Activated CD4-positive, alpha-beta T cell treated with anti-CD3 and anti-CD28 coated beads, Interleukin-2, amount 10 ng/mL, durations not matched to agents 7 days and 5 days (primary cell): Measurements from ENCODE around the gene NHSL1. TPM values are rescaled to one million over a fixed set of nuclear protein-coding genes. Genes with fewer than 3 reads are reported as not detected.
A peak's percentile ranks its signal among the peaks of the same experiment; 100 is the strongest.

ENCODE experiments used
- CTCF ChIA-PET: fragments of 350-600 bp; sonication (Branson Sonifier 250); formaldehyde crosslinking; loops from one replicate; lab custom pipeline; 2021; ENCODE audit warnings: antibody characterized with exemption; lab: Charles Lee
- POLR2A ChIA-PET: fragments of 350-600 bp; sonication (Branson Sonifier 250); formaldehyde crosslinking; loops from one replicate; lab custom pipeline; 2021; ENCODE audit warnings: antibody characterized with exemption; lab: Charles Lee
- DNase-seq: peaks from one replicate; pipeline ENCODE4 v3.0.0-alpha.2; 2020
- H3K27ac Mint-ChIP-seq: one replicate; pipeline ENCODE4 v1.8.0; 2021; ENCODE audit warnings: mild to moderate bottlenecking, moderate library complexity, mixed read lengths
- H3K27me3 Mint-ChIP-seq: one replicate; pipeline ENCODE4 v1.8.0; 2021; ENCODE audit warnings: mixed read lengths
- H3K36me3 Mint-ChIP-seq: one replicate; pipeline ENCODE4 v1.8.0; 2021; ENCODE audit warnings: low read depth, mixed read lengths
- H3K4me1 Mint-ChIP-seq: one replicate; pipeline ENCODE4 v1.8.0; 2021; ENCODE audit warnings: mixed read lengths
- H3K4me3 Mint-ChIP-seq: one replicate; pipeline ENCODE4 v1.8.0; 2021; ENCODE audit warnings: mild to moderate bottlenecking, moderate library complexity, mixed read lengths
- H3K9me3 Mint-ChIP-seq: one replicate; pipeline ENCODE4 v1.8.0; 2021; ENCODE audit warnings: mixed read lengths
- total RNA-seq, 2 experiments: library from RNA; stranded (reverse); gene quantifications; one replicate each; pipeline ENCODE4 v1.2.3, GENCODE V29; 2021

Gene NHSL1
- total RNA-seq, 2 experiments from 2014 or later = 0.22 to 0.54 TPM

GRCh38 chr6:138518054-138518453 lies 18.8 kb upstream of the NHSL1 start:
- Mint-ChIP-seq H3K27me3 (peaks cover 9% of the 10 kb centered on the region), H3K4me3 (no peak overlapping the region), H3K36me3 (no peaks in the 10 kb centered on the region), H3K4me1 (peaks cover 23% of the 10 kb centered on the region), H3K9me3 (no peaks in the 10 kb centered on the region), H3K27ac (no peak overlapping the region)
- ChIA-PET CTCF (interaction anchor here (0.5 to 1.9 kb wide), 10 partner anchors 9 to 515 kb away, joined by 3 to 8 read pairs (median 3); no protein-coding TSS in a partner anchor), POLR2A (no interaction called here)
- DNase-seq = no peak

DNA sequence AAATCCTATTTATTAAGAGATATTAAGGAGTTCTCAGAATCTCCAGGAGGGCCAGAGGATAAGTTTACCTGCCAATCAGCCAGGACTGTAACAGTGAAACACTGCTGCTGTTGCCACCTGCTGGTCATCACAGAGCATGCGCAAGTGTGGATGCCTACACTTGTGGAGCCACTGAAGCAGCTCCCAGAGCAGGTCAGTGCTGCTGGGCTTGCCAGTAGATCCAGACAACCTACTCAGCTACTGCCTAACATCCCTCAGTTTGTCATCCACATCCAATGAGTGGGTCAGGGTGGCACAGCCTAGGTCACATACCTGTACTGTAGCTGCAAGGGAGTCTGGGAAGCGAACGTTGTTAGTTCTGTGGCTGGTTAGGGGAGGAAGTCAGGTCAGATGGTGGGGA lies 18.3 kb upstream of the NHSL1 start:
- POLR2A ChIA-PET = no interaction called here
- Mint-ChIP-seq H3K4me3 (no peak overlapping the region), H3K4me1 (peaks cover 23% of the 10 kb centered on the region), H3K27me3 (peaks cover 9% of the 10 kb centered on the region), H3K27ac (peak overlapping the region; percentile 28), H3K36me3 (no peaks in the 10 kb centered on the region), H3K9me3 (no peaks in the 10 kb centered on the region)
- DNase-seq = peak; percentile 67
- CTCF ChIA-PET = interaction anchor here (0.5 to 1.9 kb wide), 9 partner anchors 9 to 675 kb away, joined by 3 to 8 read pairs (median 3); no protein-coding TSS in a partner anchor

DNA sequence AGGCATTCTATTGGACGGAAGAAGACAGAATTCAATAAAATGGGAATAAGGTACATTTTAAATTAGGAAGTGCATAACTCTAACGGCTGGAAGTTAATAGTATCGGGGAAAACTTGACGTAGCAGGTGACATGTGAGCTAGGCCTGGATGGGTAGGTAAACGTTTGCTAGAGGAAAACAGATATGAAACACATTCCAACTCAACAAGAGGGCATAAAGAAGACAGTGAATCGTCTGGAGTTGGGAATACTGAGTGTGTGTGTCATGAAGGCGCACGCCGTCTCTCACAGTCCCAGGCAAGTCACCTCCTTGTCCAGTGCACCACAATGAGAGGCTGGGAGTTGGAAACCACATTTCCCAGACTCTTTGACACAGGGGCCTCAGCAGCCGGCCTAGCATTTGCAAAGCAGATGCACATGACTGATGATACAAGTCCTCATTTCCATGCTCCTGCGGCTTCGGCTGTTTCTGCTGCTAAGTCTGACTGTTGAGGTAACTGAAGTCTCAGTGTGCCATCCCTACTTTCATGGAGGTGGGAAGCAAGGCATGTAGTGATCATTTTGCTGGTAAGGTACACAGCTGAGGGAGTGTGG lies 16.5 kb upstream of the NHSL1 start:
- H3K36me3 Mint-ChIP-seq = no peaks in the 10 kb centered on the region
- CTCF ChIA-PET = interaction anchor here (1.2 kb wide), 1 partner anchor 20 kb away, joined by 3 read pairs; no protein-coding TSS in a partner anchor
- POLR2A ChIA-PET = no interaction called here
- no peak overlapping the region for H3K27ac Mint-ChIP-seq
- H3K27me3 Mint-ChIP-seq = peaks cover 6% of the 10 kb centered on the region
- H3K4me1 Mint-ChIP-seq = peaks cover 17% of the 10 kb centered on the region
- no peaks in the 10 kb centered on the region for H3K9me3 Mint-ChIP-seq
- DNase-seq = no peak
- no peak overlapping the region for H3K4me3 Mint-ChIP-seq

DNA sequence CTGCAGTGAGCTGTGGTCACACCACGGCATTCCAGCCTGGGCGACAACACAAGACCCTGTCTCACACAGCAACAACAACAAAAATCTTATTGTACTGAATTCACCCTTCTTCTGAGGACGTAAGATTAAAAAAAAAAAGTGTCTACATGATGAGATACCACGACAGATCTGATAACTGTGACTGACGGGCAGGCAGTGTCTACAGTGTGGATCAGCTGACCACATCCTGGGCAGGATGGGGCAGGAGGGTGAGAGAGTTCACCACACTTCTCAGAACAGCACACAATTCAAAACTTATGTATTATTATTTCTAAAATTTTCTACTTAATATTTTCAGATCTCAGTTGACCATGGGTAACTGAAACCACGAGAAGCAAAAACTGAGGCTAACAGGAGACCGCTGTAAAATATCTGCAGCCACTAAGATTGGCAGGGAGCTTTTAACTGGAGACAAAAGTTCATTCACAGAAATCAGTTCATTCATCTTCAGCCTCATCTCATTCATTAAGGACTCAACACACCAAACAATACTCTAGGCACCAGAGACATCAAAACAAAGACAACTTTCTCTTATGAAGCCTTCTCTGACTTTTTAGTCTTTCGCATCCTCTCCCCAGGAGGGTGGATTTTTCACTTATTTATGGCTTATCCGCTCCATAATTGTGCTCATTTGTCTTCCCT lies 15.7 kb upstream of the NHSL1 start:
- H3K4me1 Mint-ChIP-seq = peaks cover 14% of the 10 kb centered on the region
- no peaks in the 10 kb centered on the region for H3K36me3 Mint-ChIP-seq

DNA sequence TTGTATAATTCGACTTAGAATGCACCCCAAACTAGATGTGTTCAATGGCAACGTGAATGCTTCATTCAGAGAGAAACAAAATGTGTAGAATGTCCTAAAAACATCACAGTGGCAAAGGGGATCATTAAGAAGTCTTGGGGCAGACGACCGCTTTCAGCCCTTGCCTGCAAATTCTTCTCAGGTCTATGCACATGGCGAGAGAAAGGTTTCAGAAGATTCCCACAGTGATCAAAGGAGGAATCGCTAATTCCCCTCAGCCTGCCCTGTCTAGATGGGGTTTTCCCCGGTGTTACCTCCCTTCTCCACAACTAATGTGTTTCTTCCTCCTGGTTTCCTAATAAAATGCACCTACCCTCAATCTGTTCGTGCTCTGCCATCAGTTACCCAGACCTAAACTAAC lies 13.3 kb upstream of the NHSL1 start:
- Mint-ChIP-seq H3K36me3 (no peaks in the 10 kb centered on the region), H3K27ac (no peak overlapping the region), H3K9me3 (no peaks in the 10 kb centered on the region), H3K4me1 (peaks cover 12% of the 10 kb centered on the region), H3K27me3 (peaks cover 5% of the 10 kb centered on the region), H3K4me3 (no peak overlapping the region)
- ChIA-PET POLR2A (no interaction called here), CTCF (interaction anchor here (0.6 kb wide), 1 partner anchor 105 kb away, joined by 3 read pairs; no protein-coding TSS in a partner anchor)
- DNase-seq = no peak

More for the DNA sequence above, 15.7 kb upstream of the NHSL1 start:
- Mint-ChIP-seq H3K27ac (no peak overlapping the region), H3K27me3 (peaks cover 3% of the 10 kb centered on the region), H3K9me3 (no peaks in the 10 kb centered on the region), H3K4me3 (no peak overlapping the region)
- ChIA-PET CTCF (interaction anchor here (0.7 to 1.2 kb wide), 2 partner anchors 20 to 21 kb away, joined by 3 to 5 read pairs; no protein-coding TSS in a partner anchor), POLR2A (no interaction called here)
- DNase-seq = peak; percentile 50

GRCh38 chr6:138510093-138510492 lies 10.8 kb upstream of the NHSL1 start:
- no peaks in the 10 kb centered on the region for H3K9me3 Mint-ChIP-seq
- ChIA-PET CTCF (interaction anchor here (0.8 to 2.8 kb wide), 6 partner anchors 13 to 394 kb away, joined by 3 to 10 read pairs (median 4); no protein-coding TSS in a partner anchor), POLR2A (no interaction called here)
- DNase-seq = no peak
- peaks cover 6% of the 10 kb centered on the region for H3K4me1 Mint-ChIP-seq
- H3K4me3 Mint-ChIP-seq = no peak overlapping the region
- H3K27ac Mint-ChIP-seq = no peak overlapping the region
- no peaks in the 10 kb centered on the region for H3K36me3 Mint-ChIP-seq
- H3K27me3 Mint-ChIP-seq = peaks cover 5% of the 10 kb centered on the region

- Mint-ChIP-seq H3K27ac (no peak overlapping the region), H3K36me3 (no peaks in the 10 kb centered on the region), H3K9me3 (no peaks in the 10 kb centered on the region), H3K4me3 (no peak overlapping the region), H3K27me3 (peaks cover 5% of the 10 kb centered on the region), H3K4me1 (no peaks in the 10 kb centered on the region)
- peak; percentile 66 for DNase-seq
- ChIA-PET CTCF (interaction anchor here (0.8 to 2.8 kb wide), 10 partner anchors 8 to 393 kb away, joined by 3 to 11 read pairs (median 4); no protein-coding TSS in a partner anchor), POLR2A (no interaction called here)
Observed at GRCh38 chr6:138509371-138509770, 10.1 kb upstream of the NHSL1 start.

- H3K36me3 Mint-ChIP-seq = no peaks in the 10 kb centered on the region
- H3K9me3 Mint-ChIP-seq = no peaks in the 10 kb centered on the region
- H3K4me1 Mint-ChIP-seq = no peaks in the 10 kb centered on the region
- CTCF ChIA-PET = interaction anchor here (1.0 to 2.8 kb wide), 8 partner anchors 9 to 392 kb away, joined by 3 to 11 read pairs (median 4); no protein-coding TSS in a partner anchor
- peaks cover 5% of the 10 kb centered on the region for H3K27me3 Mint-ChIP-seq
- H3K27ac Mint-ChIP-seq = no peak overlapping the region
- POLR2A ChIA-PET = no interaction called here
- no peak for DNase-seq
- no peak overlapping the region for H3K4me3 Mint-ChIP-seq
Observed at GRCh38 chr6:138508676-138508988, 9.3 kb upstream of the NHSL1 start.

- no peak for DNase-seq
- Mint-ChIP-seq H3K27ac (no peak overlapping the region), H3K4me3 (no peak overlapping the region), H3K4me1 (no peaks in the 10 kb centered on the region), H3K27me3 (peaks cover 5% of the 10 kb centered on the region), H3K36me3 (no peaks in the 10 kb centered on the region), H3K9me3 (no peaks in the 10 kb centered on the region)
- POLR2A ChIA-PET = no interaction called here
- CTCF ChIA-PET = interaction anchor here (1.0 to 2.8 kb wide), 5 partner anchors 10 to 392 kb away, joined by 3 to 11 read pairs (median 4); no protein-coding TSS in a partner anchor
Observed at GRCh38 chr6:138507977-138508675, 8.8 kb upstream of the NHSL1 start.

DNA sequence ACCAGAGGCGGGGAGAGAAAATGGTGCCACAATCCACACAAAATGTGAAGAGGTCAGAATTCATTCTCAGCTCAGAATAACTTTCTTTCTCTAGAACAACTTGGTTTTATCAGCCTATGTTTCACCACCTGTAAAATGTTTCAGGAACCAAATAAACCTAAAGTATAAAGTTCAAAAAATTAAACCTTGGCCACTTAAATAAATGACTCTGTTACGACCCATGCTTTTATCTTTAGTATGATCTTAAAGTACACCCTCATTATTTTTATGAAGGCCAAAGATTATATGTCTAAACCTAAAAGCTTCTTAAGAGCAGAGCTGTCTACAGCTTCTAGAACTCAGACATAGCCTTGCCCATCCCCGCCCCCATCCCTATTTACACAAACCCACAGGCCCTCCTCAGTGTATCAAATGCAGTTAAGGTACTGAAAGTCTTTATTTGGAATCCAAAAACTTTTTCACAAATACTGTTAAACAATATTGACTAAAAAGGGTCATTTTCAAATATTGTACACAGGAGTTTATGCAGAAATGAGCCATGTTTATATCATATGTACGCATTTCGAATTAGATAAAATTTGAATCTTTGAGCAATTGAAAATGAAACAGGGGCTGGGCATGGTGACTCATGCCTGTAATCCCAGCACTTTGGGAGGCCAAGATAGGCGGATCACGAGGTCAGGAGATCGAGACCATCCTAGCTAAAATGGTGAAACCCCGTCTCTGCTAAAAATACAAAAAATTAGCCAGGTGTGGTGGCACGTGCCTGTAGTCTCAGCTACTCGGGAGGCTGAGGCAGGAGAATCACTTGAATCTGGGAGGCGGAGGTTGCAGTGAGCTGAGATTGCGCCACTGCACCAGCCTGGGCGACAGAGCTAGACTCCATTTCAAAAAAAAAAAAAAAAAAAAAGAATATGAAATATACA lies 5.7 kb upstream of the NHSL1 start:
- H3K27me3 Mint-ChIP-seq = peaks cover 14% of the 10 kb centered on the region
- H3K4me1 Mint-ChIP-seq = no peaks in the 10 kb centered on the region
- ChIA-PET POLR2A (no interaction called here), CTCF (interaction anchor here (0.6 kb wide), 1 partner anchor 31 kb away, joined by 4 read pairs; no protein-coding TSS in a partner anchor)
- DNase-seq = no peak
- no peak overlapping the region for H3K4me3 Mint-ChIP-seq
- H3K9me3 Mint-ChIP-seq = no peaks in the 10 kb centered on the region
- no peak overlapping the region for H3K27ac Mint-ChIP-seq
- no peaks in the 10 kb centered on the region for H3K36me3 Mint-ChIP-seq

- Mint-ChIP-seq H3K9me3 (no peaks in the 10 kb centered on the region), H3K4me3 (no peak overlapping the region), H3K4me1 (peaks cover 2% of the 10 kb centered on the region), H3K27me3 (peaks cover 16% of the 10 kb centered on the region), H3K27ac (no peak overlapping the region), H3K36me3 (no peaks in the 10 kb centered on the region)
- CTCF ChIA-PET = interaction anchor here (0.6 kb wide), 1 partner anchor 30 kb away, joined by 4 read pairs; no protein-coding TSS in a partner anchor
- no peak for DNase-seq
- POLR2A ChIA-PET = no interaction called here
Observed at GRCh38 chr6:138503881-138504680, 4.8 kb upstream of the NHSL1 start.
